ENCODE measurements around the gene TPD52L1.

The TPD52L1 gene

DNA sequence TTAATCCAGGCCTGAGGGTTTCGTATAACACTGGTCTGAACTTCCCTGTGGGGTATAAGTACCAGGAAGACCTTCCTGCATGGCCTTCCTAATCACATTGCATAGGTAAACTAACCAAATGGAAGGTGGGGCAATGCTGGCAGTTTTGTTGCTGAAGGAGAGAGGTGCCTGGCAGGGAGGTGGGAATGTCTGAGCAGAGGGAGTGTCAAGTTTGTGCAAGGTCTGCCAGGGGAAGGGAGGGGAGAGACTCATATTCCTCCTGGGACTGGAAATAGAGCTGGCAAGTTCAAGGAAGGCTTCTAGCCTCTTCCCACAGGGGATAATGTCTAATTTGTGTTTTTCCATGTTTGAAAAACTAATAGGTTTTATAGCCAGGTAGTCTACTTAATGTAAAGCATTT is 77.6 kb downstream of the TPD52L1 start:
- no peak for TF ChIP-seq ZNF565 (CRISPR knock-in tag; conservative IDR thresholded peaks at IDR 0.05; ENCODE audit: low read depth)
- no peak for TF ChIP-seq TOX (CRISPR knock-in tag; IDR thresholded peaks at IDR 0.05; ENCODE audit: borderline replicate concordance)
- TF ChIP-seq ARNTL (CRISPR knock-in tag; IDR thresholded peaks at IDR 0.05; ENCODE audit: borderline replicate concordance, low read depth): no peak
- no peak for TF ChIP-seq ZNF70 (CRISPR knock-in tag; IDR thresholded peaks at IDR 0.05)
- no peak for TF ChIP-seq TCF4 (CRISPR knock-in tag; IDR thresholded peaks at IDR 0.05; ENCODE audit: borderline replicate concordance)
- TF ChIP-seq, protein P1, sequence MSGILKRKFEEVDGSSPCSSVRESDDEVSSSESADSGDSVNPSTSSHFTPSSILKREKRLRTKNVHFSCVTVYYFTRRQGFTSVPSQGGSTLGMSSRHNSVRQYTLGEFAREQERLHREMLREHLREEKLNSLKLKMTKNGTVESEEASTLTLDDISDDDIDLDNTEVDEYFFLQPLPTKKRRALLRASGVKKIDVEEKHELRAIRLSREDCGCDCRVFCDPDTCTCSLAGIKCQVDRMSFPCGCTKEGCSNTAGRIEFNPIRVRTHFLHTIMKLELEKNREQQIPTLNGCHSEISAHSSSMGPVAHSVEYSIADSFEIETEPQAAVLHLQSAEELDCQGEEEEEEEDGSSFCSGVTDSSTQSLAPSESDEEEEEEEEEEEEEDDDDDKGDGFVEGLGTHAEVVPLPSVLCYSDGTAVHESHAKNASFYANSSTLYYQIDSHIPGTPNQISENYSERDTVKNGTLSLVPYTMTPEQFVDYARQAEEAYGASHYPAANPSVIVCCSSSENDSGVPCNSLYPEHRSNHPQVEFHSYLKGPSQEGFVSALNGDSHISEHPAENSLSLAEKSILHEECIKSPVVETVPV (CRISPR knock-in tag; IDR thresholded peaks at IDR 0.05): no peak
- TF ChIP-seq PPARA (CRISPR knock-in tag; IDR thresholded peaks at IDR 0.05; ENCODE audit: borderline replicate concordance): no peak
- TF ChIP-seq ZFP30 (CRISPR knock-in tag; IDR thresholded peaks at IDR 0.05): no peak
- TF ChIP-seq, protein P2, sequence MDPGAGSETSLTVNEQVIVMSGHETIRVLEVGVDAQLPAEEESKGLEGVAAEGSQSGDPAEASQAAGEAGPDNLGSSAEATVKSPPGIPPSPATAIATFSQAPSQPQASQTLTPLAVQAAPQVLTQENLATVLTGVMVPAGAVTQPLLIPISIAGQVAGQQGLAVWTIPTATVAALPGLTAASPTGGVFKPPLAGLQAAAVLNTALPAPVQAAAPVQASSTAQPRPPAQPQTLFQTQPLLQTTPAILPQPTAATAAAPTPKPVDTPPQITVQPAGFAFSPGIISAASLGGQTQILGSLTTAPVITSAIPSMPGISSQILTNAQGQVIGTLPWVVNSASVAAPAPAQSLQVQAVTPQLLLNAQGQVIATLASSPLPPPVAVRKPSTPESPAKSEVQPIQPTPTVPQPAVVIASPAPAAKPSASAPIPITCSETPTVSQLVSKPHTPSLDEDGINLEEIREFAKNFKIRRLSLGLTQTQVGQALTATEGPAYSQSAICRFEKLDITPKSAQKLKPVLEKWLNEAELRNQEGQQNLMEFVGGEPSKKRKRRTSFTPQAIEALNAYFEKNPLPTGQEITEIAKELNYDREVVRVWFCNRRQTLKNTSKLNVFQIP (CRISPR knock-in tag; IDR thresholded peaks at IDR 0.05; ENCODE audit: borderline replicate concordance, low read depth): no peak
- no peak for TF ChIP-seq ZC3H10 (CRISPR knock-in tag; IDR thresholded peaks at IDR 0.05)
- TF ChIP-seq GLIS3 (CRISPR knock-in tag; IDR thresholded peaks at IDR 0.05): no peak
- TF ChIP-seq BACH2 (CRISPR knock-in tag; IDR thresholded peaks at IDR 0.05; ENCODE audit: borderline replicate concordance): no peak
- no peak for TF ChIP-seq ESRRG (CRISPR knock-in tag; IDR thresholded peaks at IDR 0.05)
- no peak for TF ChIP-seq CSDC2 (CRISPR knock-in tag; IDR thresholded peaks at IDR 0.05)
- no peak for TF ChIP-seq ISL1 (CRISPR knock-in tag; IDR thresholded peaks at IDR 0.05)
- TF ChIP-seq, protein P3, sequence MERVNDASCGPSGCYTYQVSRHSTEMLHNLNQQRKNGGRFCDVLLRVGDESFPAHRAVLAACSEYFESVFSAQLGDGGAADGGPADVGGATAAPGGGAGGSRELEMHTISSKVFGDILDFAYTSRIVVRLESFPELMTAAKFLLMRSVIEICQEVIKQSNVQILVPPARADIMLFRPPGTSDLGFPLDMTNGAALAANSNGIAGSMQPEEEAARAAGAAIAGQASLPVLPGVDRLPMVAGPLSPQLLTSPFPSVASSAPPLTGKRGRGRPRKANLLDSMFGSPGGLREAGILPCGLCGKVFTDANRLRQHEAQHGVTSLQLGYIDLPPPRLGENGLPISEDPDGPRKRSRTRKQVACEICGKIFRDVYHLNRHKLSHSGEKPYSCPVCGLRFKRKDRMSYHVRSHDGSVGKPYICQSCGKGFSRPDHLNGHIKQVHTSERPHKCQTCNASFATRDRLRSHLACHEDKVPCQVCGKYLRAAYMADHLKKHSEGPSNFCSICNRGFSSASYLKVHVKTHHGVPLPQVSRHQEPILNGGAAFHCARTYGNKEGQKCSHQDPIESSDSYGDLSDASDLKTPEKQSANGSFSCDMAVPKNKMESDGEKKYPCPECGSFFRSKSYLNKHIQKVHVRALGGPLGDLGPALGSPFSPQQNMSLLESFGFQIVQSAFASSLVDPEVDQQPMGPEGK (CRISPR knock-in tag; IDR thresholded peaks at IDR 0.05; ENCODE audit: borderline replicate concordance): no peak
- TF ChIP-seq, protein P4, sequence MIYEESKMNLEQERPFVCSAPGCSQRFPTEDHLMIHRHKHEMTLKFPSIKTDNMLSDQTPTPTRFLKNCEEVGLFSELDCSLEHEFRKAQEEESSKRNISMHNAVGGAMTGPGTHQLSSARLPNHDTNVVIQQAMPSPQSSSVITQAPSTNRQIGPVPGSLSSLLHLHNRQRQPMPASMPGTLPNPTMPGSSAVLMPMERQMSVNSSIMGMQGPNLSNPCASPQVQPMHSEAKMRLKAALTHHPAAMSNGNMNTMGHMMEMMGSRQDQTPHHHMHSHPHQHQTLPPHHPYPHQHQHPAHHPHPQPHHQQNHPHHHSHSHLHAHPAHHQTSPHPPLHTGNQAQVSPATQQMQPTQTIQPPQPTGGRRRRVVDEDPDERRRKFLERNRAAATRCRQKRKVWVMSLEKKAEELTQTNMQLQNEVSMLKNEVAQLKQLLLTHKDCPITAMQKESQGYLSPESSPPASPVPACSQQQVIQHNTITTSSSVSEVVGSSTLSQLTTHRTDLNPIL (CRISPR knock-in tag; IDR thresholded peaks at IDR 0.05; ENCODE audit: low read depth): no peak
- no peak for TF ChIP-seq OSR1 (CRISPR knock-in tag; IDR thresholded peaks at IDR 0.05)
- no peak for TF ChIP-seq ZNF8 (CRISPR knock-in tag; IDR thresholded peaks at IDR 0.05)
- TF ChIP-seq SNAI2 (CRISPR knock-in tag; IDR thresholded peaks at IDR 0.05): no peak
- ATAC-seq: no peak

DNA sequence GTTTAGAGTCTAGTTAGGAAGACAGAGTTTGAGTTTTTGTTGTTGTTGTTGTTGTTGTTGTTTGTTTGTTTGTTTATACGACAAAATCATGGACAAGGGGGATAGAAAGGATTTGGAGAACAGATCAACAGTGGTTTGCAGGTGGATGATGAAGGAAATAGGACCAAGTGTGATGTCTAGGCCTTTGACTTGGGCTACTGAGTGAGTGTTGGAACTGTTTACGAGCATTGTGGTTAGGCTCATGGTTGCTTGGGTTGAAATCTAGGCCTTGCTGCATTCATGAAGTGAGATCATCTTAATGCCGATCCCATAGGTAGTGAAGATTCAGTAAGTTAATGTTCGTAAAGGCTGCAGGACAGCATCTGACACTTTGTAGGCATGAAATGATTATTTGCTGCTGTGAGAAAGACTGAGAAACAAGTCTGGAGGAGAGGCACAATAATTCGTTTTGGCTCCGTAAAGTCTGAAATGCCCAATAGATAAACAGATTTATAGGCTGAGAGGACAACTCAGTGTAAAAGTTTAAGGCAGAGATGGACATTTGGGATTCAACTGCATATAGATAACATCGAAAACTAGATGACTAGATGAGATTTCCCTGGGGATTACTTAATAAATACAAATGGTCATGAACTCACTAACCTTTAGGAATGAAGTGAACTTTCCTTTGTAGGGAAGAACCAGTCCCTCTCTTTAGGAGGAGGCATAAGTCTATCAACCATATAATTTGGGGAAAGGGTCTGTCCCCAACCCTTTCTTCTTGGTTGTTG is 78.2 kb downstream of the TPD52L1 start:
- no peak for TF ChIP-seq TCF4 (CRISPR knock-in tag; IDR thresholded peaks at IDR 0.05; ENCODE audit: borderline replicate concordance)
- TF ChIP-seq, protein P2 (CRISPR knock-in tag; IDR thresholded peaks at IDR 0.05; ENCODE audit: borderline replicate concordance, low read depth): no peak
- no peak for TF ChIP-seq RARB (CRISPR knock-in tag; IDR thresholded peaks at IDR 0.05)
- no peak for TF ChIP-seq ISL1 (CRISPR knock-in tag; IDR thresholded peaks at IDR 0.05)
- TF ChIP-seq ZC3H10 (CRISPR knock-in tag; IDR thresholded peaks at IDR 0.05): no peak
- no peak for TF ChIP-seq ARNTL (CRISPR knock-in tag; IDR thresholded peaks at IDR 0.05; ENCODE audit: borderline replicate concordance, low read depth)
- ATAC-seq: no peak

DNA sequence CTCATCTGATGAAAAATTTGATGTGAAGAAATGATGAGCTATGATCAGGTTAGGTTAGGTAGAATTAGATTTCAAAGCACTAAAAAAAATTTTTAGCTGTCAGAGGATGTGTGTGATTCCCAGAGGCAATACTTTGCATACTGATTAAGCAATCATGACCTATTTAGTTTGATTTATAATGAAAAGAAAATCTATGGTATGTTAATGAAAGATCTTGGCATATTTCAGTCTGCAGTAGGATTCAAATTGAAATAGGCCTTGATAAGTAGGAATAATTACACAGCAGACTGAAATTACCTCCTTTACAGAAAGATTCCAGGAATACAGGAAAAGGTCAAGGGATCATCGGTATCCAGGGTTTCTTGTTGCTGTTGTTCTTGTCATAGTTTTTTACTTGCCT is 78.9 kb downstream of the TPD52L1 start:
- ATAC-seq: no peak
- no peak for TF ChIP-seq ZNF8 (CRISPR knock-in tag; IDR thresholded peaks at IDR 0.05)
- TF ChIP-seq CSDC2 (CRISPR knock-in tag; IDR thresholded peaks at IDR 0.05): no peak
- TF ChIP-seq ZNF565 (CRISPR knock-in tag; conservative IDR thresholded peaks at IDR 0.05; ENCODE audit: low read depth): no peak
- TF ChIP-seq ZC3H10 (CRISPR knock-in tag; IDR thresholded peaks at IDR 0.05): no peak
- no peak for TF ChIP-seq OSR1 (CRISPR knock-in tag; IDR thresholded peaks at IDR 0.05)
- TF ChIP-seq ISL1 (CRISPR knock-in tag; IDR thresholded peaks at IDR 0.05): no peak
- TF ChIP-seq PPARA (CRISPR knock-in tag; IDR thresholded peaks at IDR 0.05; ENCODE audit: borderline replicate concordance): no peak
- TF ChIP-seq, protein P2 (CRISPR knock-in tag; IDR thresholded peaks at IDR 0.05; ENCODE audit: borderline replicate concordance, low read depth): no peak
- TF ChIP-seq ESRRG (CRISPR knock-in tag; IDR thresholded peaks at IDR 0.05): no peak
- TF ChIP-seq, protein P1 (CRISPR knock-in tag; IDR thresholded peaks at IDR 0.05): no peak
- TF ChIP-seq SNAI2 (CRISPR knock-in tag; IDR thresholded peaks at IDR 0.05): no peak
- no peak for TF ChIP-seq ZNF70 (CRISPR knock-in tag; IDR thresholded peaks at IDR 0.05)

Data from SK-N-SH treated with all-trans-retinoic acid at 6 μM for 48 hours (cell line).